Astrocyte (in vitro differentiated cells and primary cell): ENCODE data around the gene SLC22A13. TPM values are rescaled to one million over a fixed set of nuclear protein-coding genes. Genes with fewer than 3 reads are reported as not detected.

Source experiments
- DNase-seq: peaks from one replicate; pipeline ENCODE4 v3.0.0-alpha.2; 2010; ENCODE audit warnings: low read depth
- FAIRE-seq: peaks from 2 replicates; lab custom pipeline; 2011; peaks lifted over from hg19 to GRCh38; lab: Jason Lieb, UNC
- H2AFZ ChIP-seq: 2 replicates; pipeline ENCODE4 v1.6.0; 2012; ENCODE audit warnings: low read depth, low read length, inconsistent platforms
- H3K27ac ChIP-seq: 2 replicates; pipeline ENCODE4 v1.5.1; 2011; ENCODE audit warnings: low read depth, low read length, inconsistent platforms
- H3K27me3 ChIP-seq: 2 replicates; pipeline ENCODE4 v1.6.0; 2011; ENCODE audit warnings: low read length, inconsistent platforms; ENCODE audit not compliant: insufficient read depth
- H3K36me3 ChIP-seq: 2 replicates; pipeline ENCODE4 v1.5.1; 2011; ENCODE audit warnings: low read length, inconsistent platforms; ENCODE audit not compliant: insufficient read depth
- H3K4me1 ChIP-seq: 2 replicates; pipeline ENCODE4 v1.5.1; 2011; ENCODE audit warnings: low read length, inconsistent platforms; ENCODE audit not compliant: insufficient read depth
- H3K4me2 ChIP-seq: 2 replicates; pipeline ENCODE4 v1.6.0; 2012; ENCODE audit warnings: low read length, inconsistent platforms
- H3K4me3 ChIP-seq: 2 replicates; pipeline ENCODE4 v1.5.1; 2011; ENCODE audit warnings: low read depth, mild to moderate bottlenecking, low read length, inconsistent platforms; ENCODE audit not compliant: insufficient read depth
- H3K79me2 ChIP-seq: 2 replicates; pipeline ENCODE4 v1.6.0; 2012; ENCODE audit warnings: mild to moderate bottlenecking, low read length, inconsistent platforms; ENCODE audit not compliant: insufficient read depth
- H3K9ac ChIP-seq: 2 replicates; pipeline ENCODE4 v1.6.0; 2012; ENCODE audit warnings: mild to moderate bottlenecking, low read length, inconsistent platforms
- H3K9me3 ChIP-seq: 2 replicates; pipeline ENCODE4 v1.5.1; 2012; ENCODE audit warnings: low read depth, mild to moderate bottlenecking, low read length, inconsistent platforms; ENCODE audit not compliant: insufficient read depth
- H4K20me1 ChIP-seq: 2 replicates; pipeline ENCODE4 v1.6.0; 2012; ENCODE audit warnings: low read length, inconsistent platforms; ENCODE audit not compliant: insufficient read depth
- H3K27ac Mint-ChIP-seq: one replicate; pipeline ENCODE4 v1.8.0; 2021; ENCODE audit warnings: mild to moderate bottlenecking, mixed read lengths; ENCODE audit not compliant: unreplicated experiment
- H3K27me3 Mint-ChIP-seq: one replicate; pipeline ENCODE4 v1.8.0; 2021; ENCODE audit warnings: low read depth, mixed read lengths; ENCODE audit not compliant: unreplicated experiment
- H3K36me3 Mint-ChIP-seq: one replicate; pipeline ENCODE4 v1.8.0; 2021; ENCODE audit warnings: low read depth, mixed read lengths; ENCODE audit not compliant: unreplicated experiment
- H3K4me1 Mint-ChIP-seq: one replicate; pipeline ENCODE4 v1.8.0; 2021; ENCODE audit warnings: low read depth, mixed read lengths; ENCODE audit not compliant: unreplicated experiment
- H3K4me3 Mint-ChIP-seq: one replicate; pipeline ENCODE4 v1.8.0; 2021; ENCODE audit warnings: mild to moderate bottlenecking, moderate library complexity, mixed read lengths; ENCODE audit not compliant: unreplicated experiment
- H3K9me3 Mint-ChIP-seq: one replicate; pipeline ENCODE4 v1.8.0; 2021; ENCODE audit warnings: mild to moderate bottlenecking, mixed read lengths; ENCODE audit not compliant: unreplicated experiment
- EZH2 ChIP-seq: IDR thresholded peaks from 2 replicates; pipeline ENCODE4 v1.6.1; 2012; ENCODE audit warnings: mild to moderate bottlenecking, low read length, inconsistent platforms; ENCODE audit not compliant: insufficient read depth
- total RNA-seq: library from RNA; stranded (reverse); gene quantifications from 2 replicates; pipeline ENCODE4 v1.2.1, GENCODE V29; 2021
- TF ChIP-seq, protein P1 (sequence below): IDR thresholded peaks from 2 replicates; pipeline ENCODE4 v1.5.1; 2011; ENCODE audit warnings: low read depth, mild to moderate bottlenecking, inconsistent platforms, low read length, moderate library complexity; ENCODE audit not compliant: insufficient read depth

SLC22A13 gene
- total RNA-seq, 1 donor from 2014 or later, result 1.8 TPM

GRCh38 chr3:38297537-38297936 lies 31.9 kb downstream of the SLC22A13 start:
- DNase-seq (no peak), FAIRE-seq (no peak)
- H3K4me2 ChIP-seq, result no peak overlapping the region
- H3K36me3 ChIP-seq, result no peaks in the 10 kb centered on the region
- H4K20me1 ChIP-seq, result no peaks in the 10 kb centered on the region
- no peaks in the 10 kb centered on the region for H3K9me3 ChIP-seq
- Mint-ChIP-seq H3K36me3 (peaks cover 3% of the 10 kb centered on the region), H3K27ac (no peak overlapping the region), H3K4me3 (no peak overlapping the region), H3K27me3 (peaks cover 6% of the 10 kb centered on the region), H3K4me1 (no peaks in the 10 kb centered on the region), H3K9me3 (no peaks in the 10 kb centered on the region)
- no peak for TF ChIP-seq EZH2
- TF ChIP-seq, protein P1, sequence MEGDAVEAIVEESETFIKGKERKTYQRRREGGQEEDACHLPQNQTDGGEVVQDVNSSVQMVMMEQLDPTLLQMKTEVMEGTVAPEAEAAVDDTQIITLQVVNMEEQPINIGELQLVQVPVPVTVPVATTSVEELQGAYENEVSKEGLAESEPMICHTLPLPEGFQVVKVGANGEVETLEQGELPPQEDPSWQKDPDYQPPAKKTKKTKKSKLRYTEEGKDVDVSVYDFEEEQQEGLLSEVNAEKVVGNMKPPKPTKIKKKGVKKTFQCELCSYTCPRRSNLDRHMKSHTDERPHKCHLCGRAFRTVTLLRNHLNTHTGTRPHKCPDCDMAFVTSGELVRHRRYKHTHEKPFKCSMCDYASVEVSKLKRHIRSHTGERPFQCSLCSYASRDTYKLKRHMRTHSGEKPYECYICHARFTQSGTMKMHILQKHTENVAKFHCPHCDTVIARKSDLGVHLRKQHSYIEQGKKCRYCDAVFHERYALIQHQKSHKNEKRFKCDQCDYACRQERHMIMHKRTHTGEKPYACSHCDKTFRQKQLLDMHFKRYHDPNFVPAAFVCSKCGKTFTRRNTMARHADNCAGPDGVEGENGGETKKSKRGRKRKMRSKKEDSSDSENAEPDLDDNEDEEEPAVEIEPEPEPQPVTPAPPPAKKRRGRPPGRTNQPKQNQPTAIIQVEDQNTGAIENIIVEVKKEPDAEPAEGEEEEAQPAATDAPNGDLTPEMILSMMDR, result no peak
- H2AFZ ChIP-seq, result no peak overlapping the region
- H3K4me1 ChIP-seq, result no peaks in the 10 kb centered on the region
- no peak overlapping the region for H3K4me3 ChIP-seq
- H3K79me2 ChIP-seq, result no peaks in the 10 kb centered on the region
- no peak overlapping the region for H3K9ac ChIP-seq
- H3K27ac ChIP-seq, result no peak overlapping the region
- no peaks in the 10 kb centered on the region for H3K27me3 ChIP-seq

DNA sequence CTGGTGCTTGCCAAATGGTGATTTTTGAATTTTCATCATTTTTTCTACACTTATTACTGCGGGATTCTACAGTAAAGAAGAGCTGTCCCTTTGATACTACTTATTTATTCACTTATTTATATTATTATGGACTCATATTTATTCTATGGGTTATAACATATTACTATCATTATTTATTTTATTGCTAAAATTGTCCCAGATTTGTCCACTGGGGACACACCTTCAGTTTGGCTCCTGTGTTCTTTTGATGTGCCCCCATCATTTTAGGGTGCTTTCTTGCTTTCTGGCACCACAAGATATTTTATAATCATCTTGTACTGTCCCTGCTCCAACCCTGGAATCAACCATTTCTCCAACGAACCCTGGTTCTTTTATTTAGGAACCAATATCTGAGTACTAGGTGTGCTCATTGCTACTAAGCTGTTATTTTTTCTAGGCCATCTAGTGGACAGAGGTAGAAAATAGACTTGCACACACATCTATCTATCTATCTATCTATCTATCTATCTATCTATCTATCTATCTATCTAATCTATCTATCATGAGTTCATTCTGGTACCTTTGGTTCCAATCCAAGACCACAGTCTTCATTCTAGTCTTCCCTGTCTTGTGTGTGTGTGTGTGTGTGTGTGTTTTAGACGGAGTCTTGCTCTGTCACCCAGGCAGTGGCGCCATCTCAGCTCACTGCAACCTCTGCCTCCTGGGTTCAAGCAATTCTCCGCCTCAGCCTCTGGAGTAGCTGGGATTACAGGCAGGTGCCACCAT lies 32.5 kb downstream of the SLC22A13 start:
- H3K4me1 ChIP-seq, result no peaks in the 10 kb centered on the region
- H3K79me2 ChIP-seq, result no peaks in the 10 kb centered on the region
- peak; percentile 12 for DNase-seq
- Mint-ChIP-seq H3K4me1 (no peaks in the 10 kb centered on the region), H3K4me3 (no peak overlapping the region), H3K9me3 (no peaks in the 10 kb centered on the region), H3K27ac (no peak overlapping the region), H3K27me3 (peaks cover 6% of the 10 kb centered on the region), H3K36me3 (peaks cover 3% of the 10 kb centered on the region)
- no peaks in the 10 kb centered on the region for H3K9me3 ChIP-seq
- H3K9ac ChIP-seq, result no peak overlapping the region
- TF ChIP-seq EZH2, result no peak
- TF ChIP-seq, protein P1, result peak; percentile 44
- no peaks in the 10 kb centered on the region for H4K20me1 ChIP-seq
- no peaks in the 10 kb centered on the region for H3K27me3 ChIP-seq
- H3K27ac ChIP-seq, result no peak overlapping the region
- no peak overlapping the region for H3K4me3 ChIP-seq
- H3K4me2 ChIP-seq, result no peak overlapping the region
- no peak for FAIRE-seq
- H2AFZ ChIP-seq, result no peak overlapping the region
- no peaks in the 10 kb centered on the region for H3K36me3 ChIP-seq

DNA sequence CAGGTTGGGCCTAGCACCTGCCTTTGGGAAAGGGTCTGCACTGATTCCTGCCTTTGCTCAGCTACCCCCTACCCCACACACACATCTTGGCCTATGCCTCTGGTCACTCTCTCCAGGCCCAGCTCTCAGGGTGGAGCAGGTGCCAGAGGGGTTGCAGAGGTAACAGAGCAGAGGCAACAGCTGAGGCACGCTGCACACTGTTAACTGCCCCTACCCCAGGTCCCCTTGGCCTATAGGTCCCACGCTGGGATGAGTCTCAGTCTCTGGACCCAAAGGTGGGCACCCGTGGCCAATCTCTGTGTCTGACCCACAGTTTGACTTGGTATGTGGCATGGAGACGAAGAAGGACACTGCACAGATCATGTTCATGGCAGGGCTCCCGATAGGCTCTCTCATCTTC lies 41.3 kb downstream of the SLC22A13 start:
- Histone ChIP-seq H3K4me3 (no peak overlapping the region), H3K36me3 (no peaks in the 10 kb centered on the region), H3K9ac (no peak overlapping the region), H3K4me1 (no peaks in the 10 kb centered on the region), H3K4me2 (no peak overlapping the region), H3K27me3 (no peaks in the 10 kb centered on the region), H2AFZ (no peak overlapping the region), H3K79me2 (no peaks in the 10 kb centered on the region), H3K27ac (no peak overlapping the region), H4K20me1 (no peaks in the 10 kb centered on the region), H3K9me3 (no peaks in the 10 kb centered on the region)
- Mint-ChIP-seq H3K9me3 (peaks cover 13% of the 10 kb centered on the region), H3K4me3 (no peak overlapping the region), H3K36me3 (peaks cover 18% of the 10 kb centered on the region), H3K4me1 (no peaks in the 10 kb centered on the region), H3K27ac (no peak overlapping the region), H3K27me3 (peaks cover 28% of the 10 kb centered on the region)
- FAIRE-seq (no peak), DNase-seq (no peak)
- no peak for TF ChIP-seq EZH2
- TF ChIP-seq, protein P1, result no peak
